Activated naive CD4-positive, alpha-beta T cell treated with anti-CD3 and anti-CD28 coated beads, Interleukin-2, amount 50 U/mL, for 24 hours (primary cell): ENCODE results near the gene PPT2.

Experiments
- H3K27ac Mint-ChIP-seq: one replicate; pipeline ENCODE4 v1.8.0; 2021; ENCODE audit warnings: mild to moderate bottlenecking, mixed read lengths
- H3K27me3 Mint-ChIP-seq: one replicate; pipeline ENCODE4 v1.8.0; 2021; ENCODE audit warnings: mixed read lengths
- H3K36me3 Mint-ChIP-seq: one replicate; pipeline ENCODE4 v1.8.0; 2021; ENCODE audit warnings: mixed read lengths
- H3K4me1 Mint-ChIP-seq: one replicate; pipeline ENCODE4 v1.8.0; 2021; ENCODE audit warnings: mixed read lengths
- H3K4me3 Mint-ChIP-seq: one replicate; pipeline ENCODE4 v1.8.0; 2021; ENCODE audit warnings: mild to moderate bottlenecking, mixed read lengths
- H3K9me3 Mint-ChIP-seq: one replicate; pipeline ENCODE4 v1.8.0; 2021; ENCODE audit warnings: mixed read lengths

Gene PPT2

GRCh38 chr6:32156891-32157290 lies 3.0 kb downstream of the PPT2 start:
- Mint-ChIP-seq H3K9me3 (no peaks in the 10 kb centered on the region), H3K4me1 (peaks cover 42% of the 10 kb centered on the region), H3K27me3 (no peaks in the 10 kb centered on the region), H3K4me3 (no peak overlapping the region), H3K36me3 (peaks cover 10% of the 10 kb centered on the region), H3K27ac (no peak overlapping the region)

- Mint-ChIP-seq H3K36me3 (peaks cover 10% of the 10 kb centered on the region), H3K27ac (no peak overlapping the region), H3K9me3 (no peaks in the 10 kb centered on the region), H3K4me1 (peaks cover 31% of the 10 kb centered on the region), H3K4me3 (no peak overlapping the region), H3K27me3 (no peaks in the 10 kb centered on the region)
Observed at GRCh38 chr6:32158052-32158451, 4.1 kb downstream of the PPT2 start.

GRCh38 chr6:32163559-32164258 lies 9.8 kb downstream of the PPT2 start:
- Mint-ChIP-seq H3K36me3 (peaks cover 11% of the 10 kb centered on the region), H3K4me1 (no peaks in the 10 kb centered on the region), H3K9me3 (no peaks in the 10 kb centered on the region), H3K27ac (no peak overlapping the region), H3K27me3 (no peaks in the 10 kb centered on the region), H3K4me3 (no peak overlapping the region)

GRCh38 chr6:32164295-32164694 lies 10.4 kb downstream of the PPT2 start, which contains the start of gene EGFL8:
TSS of gene EGFL8 (plus strand) at chr6:32164595. CDS start at chr6:32166166, 1,571 bp downstream.
- no peaks in the 10 kb centered on the region for H3K27me3 Mint-ChIP-seq
- H3K27ac Mint-ChIP-seq = no peak within 1 kb of the TSS
- H3K4me3 Mint-ChIP-seq = no peak within 1 kb of the TSS
- H3K36me3 Mint-ChIP-seq = peaks cover 14% of the 10 kb centered on the region
- H3K9me3 Mint-ChIP-seq = no peaks in the 10 kb centered on the region
- H3K4me1 Mint-ChIP-seq = no peaks in the 10 kb centered on the region

DNA sequence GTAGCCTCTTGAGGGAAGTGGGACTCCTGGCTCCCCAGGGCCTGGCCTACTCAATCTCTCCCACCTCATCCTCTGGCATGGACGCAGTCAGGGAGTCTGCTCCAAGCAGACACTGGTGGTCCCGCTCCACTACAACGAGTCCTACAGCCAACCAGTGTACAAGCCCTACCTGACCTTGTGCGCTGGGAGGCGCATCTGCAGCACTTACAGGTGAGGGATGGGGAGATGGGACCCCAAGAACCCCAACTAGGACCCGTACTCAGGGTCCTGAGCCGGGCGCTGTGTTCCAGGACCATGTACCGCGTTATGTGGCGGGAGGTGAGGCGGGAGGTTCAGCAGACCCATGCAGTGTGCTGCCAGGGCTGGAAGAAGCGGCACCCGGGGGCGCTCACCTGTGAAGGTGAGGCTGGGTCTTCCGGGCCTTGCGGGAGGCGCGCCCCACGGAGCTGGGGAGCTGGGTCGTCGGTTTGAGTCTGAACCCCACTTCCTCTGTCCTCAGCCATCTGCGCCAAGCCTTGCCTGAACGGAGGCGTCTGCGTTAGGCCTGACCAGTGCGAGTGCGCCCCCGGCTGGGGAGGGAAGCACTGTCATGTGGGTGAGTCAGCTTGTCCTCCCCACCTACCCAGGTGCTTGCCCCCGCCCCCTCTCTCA lies 12.6 kb downstream of the PPT2 start:
- no peak overlapping the region for H3K27ac Mint-ChIP-seq
- no peak overlapping the region for H3K4me3 Mint-ChIP-seq
- H3K9me3 Mint-ChIP-seq = no peaks in the 10 kb centered on the region
- no peaks in the 10 kb centered on the region for H3K27me3 Mint-ChIP-seq
- peaks cover 6% of the 10 kb centered on the region for H3K4me1 Mint-ChIP-seq
- H3K36me3 Mint-ChIP-seq = peaks cover 21% of the 10 kb centered on the region

- Mint-ChIP-seq H3K4me1 (peaks cover 6% of the 10 kb centered on the region), H3K27me3 (no peaks in the 10 kb centered on the region), H3K27ac (peak overlapping the region; percentile 74), H3K9me3 (no peaks in the 10 kb centered on the region), H3K4me3 (no peak overlapping the region), H3K36me3 (peaks cover 21% of the 10 kb centered on the region)
Observed at GRCh38 chr6:32167154-32167760, 13.3 kb downstream of the PPT2 start.

- Mint-ChIP-seq H3K9me3 (no peaks in the 10 kb centered on the region), H3K4me3 (no peak overlapping the region), H3K27ac (peak overlapping the region; percentile 74), H3K4me1 (peaks cover 11% of the 10 kb centered on the region), H3K36me3 (peaks cover 21% of the 10 kb centered on the region), H3K27me3 (no peaks in the 10 kb centered on the region)
Observed at GRCh38 chr6:32167761-32168262, 13.9 kb downstream of the PPT2 start.

GRCh38 chr6:32168350-32168749 lies 14.4 kb downstream of the PPT2 start:
- Mint-ChIP-seq H3K36me3 (peaks cover 19% of the 10 kb centered on the region), H3K4me3 (no peak overlapping the region), H3K9me3 (no peaks in the 10 kb centered on the region), H3K27me3 (no peaks in the 10 kb centered on the region), H3K4me1 (peaks cover 16% of the 10 kb centered on the region), H3K27ac (no peak overlapping the region)

DNA sequence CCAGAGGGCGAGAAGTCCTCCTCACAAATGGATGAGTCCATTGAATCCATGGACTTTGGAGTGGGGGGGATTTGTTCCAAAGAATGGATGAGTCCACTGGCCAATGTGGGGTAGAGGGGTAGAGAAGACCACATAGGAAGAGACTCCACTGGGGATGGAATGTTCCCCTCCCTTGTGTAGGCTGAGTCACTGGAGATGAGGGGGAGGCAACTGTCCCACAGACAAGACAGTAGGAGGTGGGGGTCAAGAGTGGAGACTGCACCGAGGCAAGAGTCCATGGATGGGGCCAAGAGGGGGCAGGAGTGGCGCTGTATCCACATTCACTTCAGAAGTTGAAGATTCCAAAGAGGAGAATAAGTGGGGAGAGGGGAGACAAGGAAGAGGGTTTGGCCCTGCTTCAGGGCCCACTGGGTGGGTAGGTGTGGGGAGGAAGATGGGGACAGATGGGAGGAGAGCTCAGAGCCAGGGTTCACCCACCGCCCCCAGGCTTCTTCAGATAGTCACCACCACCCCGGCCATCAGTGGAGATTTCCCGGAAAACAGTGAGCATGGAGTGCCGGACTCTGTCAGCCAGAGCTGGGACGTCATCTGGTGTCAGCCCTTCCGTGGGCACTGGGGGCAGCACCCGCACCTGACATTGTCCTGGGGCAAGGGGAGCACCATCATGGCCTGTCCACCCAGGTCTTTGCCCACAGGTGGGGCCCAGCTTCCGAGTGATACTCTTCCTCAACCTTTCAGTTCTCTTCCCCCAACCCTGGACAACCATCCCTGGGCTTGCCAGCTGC lies 15.1 kb downstream of the PPT2 start:
- peak overlapping the region; percentile 17 for H3K27ac Mint-ChIP-seq
- peaks cover 22% of the 10 kb centered on the region for H3K4me1 Mint-ChIP-seq
- H3K4me3 Mint-ChIP-seq = no peak overlapping the region
- H3K9me3 Mint-ChIP-seq = no peaks in the 10 kb centered on the region
- no peaks in the 10 kb centered on the region for H3K27me3 Mint-ChIP-seq
- peaks cover 19% of the 10 kb centered on the region for H3K36me3 Mint-ChIP-seq

DNA sequence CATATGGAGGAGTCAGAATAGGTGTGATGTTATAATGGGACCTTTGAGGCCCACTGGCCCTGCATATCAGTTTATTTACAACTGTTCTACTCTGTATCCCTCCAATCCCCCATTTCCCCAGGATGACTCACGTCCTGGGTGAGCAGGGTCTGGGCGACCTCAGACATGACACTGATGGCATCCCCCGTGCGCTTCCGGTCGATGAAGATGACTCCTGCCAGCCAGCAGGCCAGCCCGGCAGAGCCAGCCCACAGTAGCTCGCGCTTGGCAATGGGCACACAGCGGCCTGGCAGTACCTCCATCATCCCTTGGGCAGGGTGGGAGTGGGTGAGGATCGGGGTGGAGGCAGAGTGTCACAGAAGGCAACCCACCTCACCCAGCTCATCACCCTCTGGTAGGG lies 16.4 kb downstream of the PPT2 start:
- no peaks in the 10 kb centered on the region for H3K9me3 Mint-ChIP-seq
- H3K4me3 Mint-ChIP-seq = no peak overlapping the region
- no peak overlapping the region for H3K27ac Mint-ChIP-seq
- H3K36me3 Mint-ChIP-seq = peaks cover 17% of the 10 kb centered on the region
- H3K4me1 Mint-ChIP-seq = peaks cover 33% of the 10 kb centered on the region
- no peaks in the 10 kb centered on the region for H3K27me3 Mint-ChIP-seq

- Mint-ChIP-seq H3K4me1 (peaks cover 36% of the 10 kb centered on the region), H3K36me3 (peaks cover 16% of the 10 kb centered on the region), H3K27ac (no peak overlapping the region), H3K9me3 (no peaks in the 10 kb centered on the region), H3K4me3 (no peak overlapping the region), H3K27me3 (no peaks in the 10 kb centered on the region)
Observed at GRCh38 chr6:32171234-32171633, 17.3 kb downstream of the PPT2 start.

DNA sequence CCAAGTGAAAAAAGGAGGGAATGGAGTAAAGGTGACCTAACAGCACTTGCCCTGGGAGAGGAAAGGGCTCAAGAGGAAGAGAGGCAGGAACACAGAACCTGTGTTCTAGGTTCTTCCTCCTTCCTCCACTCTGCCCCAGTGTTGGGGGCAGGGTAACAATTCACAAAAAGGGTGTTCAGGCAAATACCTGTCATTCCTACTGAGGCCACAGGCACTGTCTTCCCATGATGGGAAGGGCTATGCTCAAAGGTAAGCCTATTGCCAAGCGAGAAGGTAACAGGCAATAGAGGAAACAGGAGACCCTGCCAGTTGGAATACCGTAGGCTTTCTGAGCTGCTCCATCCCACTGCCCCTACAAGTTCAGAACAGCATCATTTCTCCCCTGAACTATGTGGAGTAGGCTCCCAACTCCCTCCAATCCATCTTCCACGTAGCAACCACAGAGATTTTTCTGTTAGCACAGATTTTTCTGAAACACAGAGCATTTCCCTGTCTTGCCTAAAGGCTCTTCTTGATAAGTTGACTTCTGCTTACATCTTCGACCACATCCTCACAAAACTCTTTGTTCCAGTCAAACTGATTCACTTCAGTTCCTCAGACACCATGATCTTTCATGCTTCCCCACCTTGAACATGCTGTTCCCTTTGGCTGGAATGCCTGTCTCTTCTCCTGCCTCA lies 19.2 kb downstream of the PPT2 start:
- Mint-ChIP-seq H3K27me3 (no peaks in the 10 kb centered on the region), H3K9me3 (no peaks in the 10 kb centered on the region), H3K4me1 (peaks cover 53% of the 10 kb centered on the region), H3K4me3 (peak overlapping the region; percentile 39), H3K36me3 (peaks cover 12% of the 10 kb centered on the region), H3K27ac (peak overlapping the region; percentile 86)

DNA sequence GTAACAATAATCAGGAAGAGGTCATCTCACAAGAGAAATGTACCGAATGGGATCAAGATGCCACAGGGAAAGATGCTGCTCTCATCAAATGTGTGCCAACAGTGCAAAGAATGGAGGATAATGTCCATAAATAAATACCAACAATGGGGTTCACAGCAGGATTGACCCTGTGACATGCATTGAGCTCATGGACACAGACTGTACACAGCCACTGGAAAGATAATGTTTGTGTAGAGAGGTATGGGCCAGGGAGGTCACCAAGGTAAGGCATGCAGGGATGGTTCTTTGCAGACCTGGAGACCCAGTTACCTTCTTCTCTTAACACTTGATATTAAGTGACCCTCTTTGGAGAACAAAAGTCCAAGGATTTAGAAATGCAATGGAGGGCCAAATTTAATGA lies 20.5 kb downstream of the PPT2 start:
- Mint-ChIP-seq H3K9me3 (no peaks in the 10 kb centered on the region), H3K36me3 (peaks cover 7% of the 10 kb centered on the region), H3K27me3 (no peaks in the 10 kb centered on the region), H3K27ac (no peak overlapping the region), H3K4me3 (peak overlapping the region; percentile 65), H3K4me1 (peaks cover 64% of the 10 kb centered on the region)

- H3K4me3 Mint-ChIP-seq = peak overlapping the region; percentile 93
- no peaks in the 10 kb centered on the region for H3K9me3 Mint-ChIP-seq
- peaks cover 73% of the 10 kb centered on the region for H3K4me1 Mint-ChIP-seq
- H3K27me3 Mint-ChIP-seq = no peaks in the 10 kb centered on the region
- H3K36me3 Mint-ChIP-seq = peaks cover 3% of the 10 kb centered on the region
- peak overlapping the region; percentile 85 for H3K27ac Mint-ChIP-seq
Observed at GRCh38 chr6:32175322-32175710, 21.4 kb downstream of the PPT2 start.
